HuH-7.5 (cell line): Measurements from ENCODE around the gene HOXD12.

Experiments used
- DNase-seq: peaks from one replicate; pipeline ENCODE4 v3.0.0; 2011; ENCODE audit warnings: low spot score

The HOXD12 gene

DNA sequence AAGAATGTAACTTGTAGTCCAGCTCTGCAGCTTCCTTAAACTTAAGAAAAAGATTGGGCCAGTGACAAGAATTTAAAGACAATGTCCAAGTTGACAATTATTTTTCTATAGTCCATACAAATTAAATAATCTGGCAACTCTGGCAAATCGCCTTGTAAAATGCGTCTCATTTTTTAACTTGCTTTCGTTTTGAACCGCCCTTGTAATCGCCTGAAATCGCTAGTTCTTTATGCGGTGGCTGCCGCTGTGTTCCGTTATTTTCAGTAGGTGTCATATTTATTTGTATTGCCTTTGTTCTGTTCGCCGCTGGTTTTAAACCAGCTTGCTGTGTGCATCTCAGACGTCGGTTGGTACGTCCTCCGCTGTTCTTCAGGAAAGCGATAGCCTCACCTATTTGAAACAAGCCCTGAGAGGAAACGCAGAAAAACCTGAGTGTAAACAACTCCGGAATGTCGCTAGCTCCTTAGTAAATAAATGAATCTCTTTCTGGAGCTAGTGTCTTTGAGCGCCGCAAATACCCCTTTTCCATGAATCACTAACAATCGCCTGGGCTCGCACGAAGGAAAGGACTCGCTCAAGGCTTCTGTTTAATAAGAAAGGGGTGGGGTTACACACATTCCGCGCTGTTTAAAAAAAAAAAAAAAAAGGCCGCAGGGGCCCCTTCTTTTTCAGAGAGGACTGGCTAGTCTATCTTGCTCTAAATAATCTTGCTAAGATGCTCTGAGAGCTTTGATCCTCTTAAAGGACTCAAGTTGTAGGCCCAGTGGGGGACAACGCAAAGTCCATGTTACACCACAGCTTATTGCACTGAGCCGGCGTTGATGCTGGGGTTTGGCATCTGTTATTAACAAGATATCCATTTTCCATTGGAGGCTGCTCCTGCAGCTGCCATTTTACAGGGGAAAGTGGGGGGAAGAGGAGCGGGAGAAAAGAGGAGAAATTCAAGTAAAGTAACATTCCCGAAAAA is 32.9 kb downstream of the HOXD12 start:
- no peak for DNase-seq

DNA sequence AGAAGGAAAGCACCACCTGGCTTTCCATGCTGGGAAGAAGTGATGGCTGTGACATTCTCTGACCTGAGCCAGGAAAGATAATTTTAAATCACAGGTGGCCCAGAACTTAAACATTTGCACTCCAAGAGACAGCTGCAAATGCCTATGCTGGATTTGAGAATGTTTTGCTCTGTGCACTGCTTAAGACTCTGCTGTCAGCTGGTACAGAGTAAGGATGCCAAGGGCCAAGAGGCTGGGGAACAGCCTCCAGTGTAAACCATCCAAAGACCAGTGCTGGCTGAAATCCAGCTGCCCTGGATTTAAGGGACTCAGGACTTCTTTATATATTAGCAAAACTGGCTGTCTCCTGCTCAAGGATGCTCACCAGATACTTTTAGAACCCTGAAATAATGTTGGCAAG is 33.8 kb downstream of the HOXD12 start:
- DNase-seq, result no peak

DNA sequence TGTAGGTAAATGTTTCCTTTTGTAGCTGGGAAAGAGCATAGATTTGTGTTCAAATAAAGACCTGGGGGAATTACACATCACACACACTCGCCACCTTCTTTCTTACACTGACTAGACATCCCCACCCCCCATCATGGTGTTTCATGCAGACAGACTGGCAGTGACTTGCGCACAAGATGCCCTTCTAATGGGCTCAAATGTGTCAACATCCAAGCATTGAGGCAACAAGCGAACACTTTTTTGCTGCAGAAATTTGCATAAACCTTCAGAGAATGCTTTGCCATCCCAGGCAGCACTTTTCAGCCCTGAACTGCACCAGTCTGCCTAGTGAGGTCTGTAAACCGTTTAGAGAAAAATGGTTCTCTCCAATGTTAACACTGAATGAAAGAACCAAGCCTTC is 34.4 kb downstream of the HOXD12 start:
- DNase-seq, result no peak

DNA sequence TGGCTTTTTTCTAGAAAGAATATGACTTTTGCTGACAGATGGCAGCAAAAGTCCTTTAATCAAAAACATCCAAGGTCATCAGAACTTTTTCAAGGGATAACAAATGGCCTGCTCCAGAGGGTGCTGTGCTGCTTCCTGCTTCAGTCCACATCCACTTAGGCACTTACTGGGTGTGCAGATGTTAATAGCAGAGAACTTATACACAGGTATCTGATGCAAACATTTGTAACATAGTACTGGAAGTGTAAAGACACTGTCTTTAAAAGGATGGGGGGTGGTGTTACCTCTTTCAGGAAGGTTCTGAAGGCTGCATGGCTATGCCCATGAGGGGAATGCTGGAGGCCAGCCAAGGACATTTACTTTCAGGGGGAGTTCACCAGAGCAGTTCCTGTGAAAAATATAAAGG is 35.4 kb downstream of the HOXD12 start:
- DNase-seq, result no peak

DNA sequence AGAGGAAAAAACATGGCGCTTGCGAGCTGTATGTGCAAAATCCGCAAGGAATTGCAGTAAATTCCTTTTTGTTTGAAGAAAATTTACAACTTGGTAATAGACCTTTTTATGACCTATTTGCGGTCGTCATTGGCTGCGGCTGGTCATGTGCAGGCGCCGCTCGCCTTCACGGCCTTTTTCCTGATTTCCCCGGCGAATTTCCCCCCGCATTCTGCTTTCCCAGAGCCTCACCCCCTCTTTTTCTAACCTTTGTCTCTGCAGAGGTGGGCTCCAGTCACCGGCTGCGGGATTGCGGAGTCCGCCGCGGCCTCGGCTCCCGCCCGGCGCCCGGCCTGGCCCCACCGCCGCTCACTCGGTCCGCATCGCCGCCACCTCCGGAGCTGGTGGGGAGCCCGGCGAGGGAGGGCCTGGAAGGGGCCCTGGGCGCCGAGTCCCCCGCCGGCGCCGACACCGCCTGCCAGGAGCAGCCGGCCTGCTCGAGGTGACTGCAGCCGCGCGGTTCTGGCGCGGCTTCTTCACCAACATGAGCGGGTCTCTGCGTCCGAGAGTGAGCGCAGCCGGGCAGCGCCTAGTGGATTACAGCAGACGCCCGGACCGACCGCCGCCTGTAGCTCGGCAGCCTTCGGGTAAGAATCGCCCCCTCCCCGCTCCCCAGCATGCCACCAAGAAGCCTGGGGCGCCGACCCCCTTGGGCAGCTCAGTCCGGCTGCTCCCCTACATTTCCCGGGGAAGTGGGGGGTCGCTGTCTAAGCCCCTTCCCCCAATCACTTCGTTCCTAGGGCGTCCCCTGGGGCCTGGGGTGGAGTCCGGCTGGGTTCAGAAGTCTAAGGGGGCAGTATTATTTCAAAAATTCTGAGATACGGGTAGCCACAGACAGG is 37.0 kb downstream of the HOXD12 start:
- peak; percentile 76 for DNase-seq

DNA sequence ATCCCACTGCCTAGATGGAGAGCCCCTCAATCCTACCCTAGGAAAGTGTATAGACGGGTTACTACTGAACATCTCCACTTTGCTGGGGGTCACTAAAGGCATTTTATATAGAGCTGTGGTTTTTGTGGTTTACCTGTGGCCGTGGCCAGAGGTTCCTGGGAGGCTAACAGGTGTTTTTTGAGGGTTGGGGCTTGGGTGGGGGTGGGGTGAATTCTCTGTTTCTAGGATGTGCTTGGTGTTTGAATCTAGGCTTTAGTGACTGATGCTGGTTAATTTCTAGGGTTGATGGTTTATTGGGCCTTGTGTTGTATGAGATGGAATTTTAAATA is 37.6 kb downstream of the HOXD12 start:
- no peak for DNase-seq

DNA sequence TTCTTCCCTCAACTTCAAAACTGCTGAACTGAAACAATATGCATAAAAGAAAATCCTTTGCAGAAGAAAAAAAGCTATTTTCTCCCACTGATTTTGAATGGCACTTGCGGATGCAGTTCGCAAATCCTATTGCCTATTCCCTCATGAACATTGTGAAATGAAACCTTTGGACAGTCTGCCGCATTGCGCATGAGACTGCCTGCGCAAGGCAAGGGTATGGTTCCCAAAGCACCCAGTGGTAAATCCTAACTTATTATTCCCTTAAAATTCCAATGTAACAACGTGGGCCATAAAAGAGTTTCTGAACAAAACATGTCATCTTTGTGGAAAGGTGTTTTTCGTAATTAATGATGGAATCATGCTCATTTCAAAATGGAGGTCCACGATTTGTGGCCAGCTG is 38.3 kb downstream of the HOXD12 start:
- DNase-seq, result no peak

DNA sequence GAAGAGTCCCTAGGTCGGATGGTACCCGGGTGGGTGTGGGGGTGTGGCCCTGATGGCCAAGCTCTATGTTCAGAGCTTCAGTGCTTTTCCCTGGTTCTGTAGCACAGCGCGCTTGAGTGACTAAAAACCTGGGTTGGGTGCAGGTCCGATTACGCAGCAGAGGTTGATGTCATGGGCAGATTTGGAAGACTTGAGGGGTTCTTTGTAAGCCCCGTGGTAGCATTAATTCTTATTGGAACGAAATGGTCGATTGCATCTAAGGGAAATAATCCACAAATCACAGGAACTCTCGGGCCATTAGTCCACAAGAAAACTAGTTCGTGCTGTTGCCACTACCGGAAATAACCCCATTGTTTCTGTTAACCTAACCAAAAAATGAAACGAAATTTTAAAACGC is 38.9 kb downstream of the HOXD12 start:
- DNase-seq, result no peak

DNA sequence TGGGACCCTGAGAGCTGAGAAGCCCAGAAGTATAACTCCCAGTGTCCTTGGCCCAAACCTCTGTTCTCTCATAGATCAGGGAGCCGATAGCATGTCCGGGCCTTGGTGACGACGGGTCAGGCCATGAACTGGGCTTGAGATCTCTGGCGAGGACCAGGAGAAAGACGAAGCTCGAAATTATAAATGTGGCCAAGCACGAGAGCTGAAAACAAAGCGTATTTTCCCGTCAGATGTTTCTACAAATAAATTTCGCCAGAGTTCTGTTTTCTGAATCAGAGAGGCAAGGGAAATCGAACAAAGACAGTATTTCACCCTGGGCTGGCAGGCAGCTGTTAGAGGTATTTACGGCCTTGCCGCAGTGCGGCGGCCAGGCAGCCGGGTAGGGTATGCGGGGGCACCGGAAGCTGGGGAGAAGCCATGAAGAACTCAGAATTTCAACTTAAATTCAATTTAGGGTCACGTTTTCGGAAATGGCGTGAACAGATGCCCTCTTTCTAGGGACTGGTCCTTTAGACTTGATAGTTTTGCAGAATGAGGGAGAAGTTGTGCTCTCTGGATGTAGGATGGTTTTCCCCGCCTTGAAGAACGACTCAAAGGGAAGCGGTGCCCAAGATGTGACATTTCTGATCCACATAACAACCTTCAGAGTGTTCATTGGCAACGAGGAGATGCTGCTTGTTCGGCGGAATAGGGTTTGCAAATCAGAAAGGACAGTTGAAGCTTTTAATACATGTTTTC is 39.5 kb downstream of the HOXD12 start:
- DNase-seq, result no peak

DNA sequence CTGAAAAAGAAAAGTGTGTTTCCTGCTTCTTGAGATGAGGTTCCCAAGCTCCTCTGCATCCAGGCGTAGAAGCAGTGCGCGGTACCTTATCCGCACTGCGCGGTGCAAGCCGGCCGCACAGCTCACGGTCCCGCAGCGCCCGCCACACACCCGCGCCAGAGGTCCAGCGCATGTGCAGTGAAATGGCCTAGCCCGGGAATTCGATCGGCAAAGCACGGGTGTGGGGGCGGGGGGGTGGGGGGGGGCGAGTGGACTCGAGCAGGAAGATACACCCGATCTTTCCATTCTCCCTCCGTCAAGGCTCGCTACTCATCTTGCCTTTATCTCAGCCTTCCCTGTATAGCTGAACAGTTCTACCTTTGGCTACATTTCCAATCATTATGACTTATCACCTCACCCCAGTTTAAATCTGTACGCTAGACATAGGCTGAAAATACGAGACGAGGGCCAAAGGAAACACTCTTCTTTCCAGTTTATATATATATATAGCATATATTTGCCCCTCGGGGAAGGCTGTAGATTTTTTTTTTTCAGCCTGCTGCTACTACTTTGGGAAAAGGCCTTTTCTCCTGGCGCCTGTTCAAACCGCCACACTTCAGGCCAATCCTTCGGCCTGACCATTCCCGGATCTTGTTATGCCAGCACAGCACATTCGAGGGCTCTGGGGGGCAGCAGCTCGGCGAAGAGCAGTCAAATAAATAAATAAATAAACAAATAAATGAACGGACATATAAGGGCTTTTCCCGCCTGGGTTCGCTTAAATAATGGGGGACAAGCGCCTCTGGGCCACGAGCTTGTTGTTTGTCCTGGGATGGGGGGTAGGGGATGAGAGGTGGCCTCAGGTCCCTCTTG is 40.3 kb downstream of the HOXD12 start:
- DNase-seq, result no peak

DNA sequence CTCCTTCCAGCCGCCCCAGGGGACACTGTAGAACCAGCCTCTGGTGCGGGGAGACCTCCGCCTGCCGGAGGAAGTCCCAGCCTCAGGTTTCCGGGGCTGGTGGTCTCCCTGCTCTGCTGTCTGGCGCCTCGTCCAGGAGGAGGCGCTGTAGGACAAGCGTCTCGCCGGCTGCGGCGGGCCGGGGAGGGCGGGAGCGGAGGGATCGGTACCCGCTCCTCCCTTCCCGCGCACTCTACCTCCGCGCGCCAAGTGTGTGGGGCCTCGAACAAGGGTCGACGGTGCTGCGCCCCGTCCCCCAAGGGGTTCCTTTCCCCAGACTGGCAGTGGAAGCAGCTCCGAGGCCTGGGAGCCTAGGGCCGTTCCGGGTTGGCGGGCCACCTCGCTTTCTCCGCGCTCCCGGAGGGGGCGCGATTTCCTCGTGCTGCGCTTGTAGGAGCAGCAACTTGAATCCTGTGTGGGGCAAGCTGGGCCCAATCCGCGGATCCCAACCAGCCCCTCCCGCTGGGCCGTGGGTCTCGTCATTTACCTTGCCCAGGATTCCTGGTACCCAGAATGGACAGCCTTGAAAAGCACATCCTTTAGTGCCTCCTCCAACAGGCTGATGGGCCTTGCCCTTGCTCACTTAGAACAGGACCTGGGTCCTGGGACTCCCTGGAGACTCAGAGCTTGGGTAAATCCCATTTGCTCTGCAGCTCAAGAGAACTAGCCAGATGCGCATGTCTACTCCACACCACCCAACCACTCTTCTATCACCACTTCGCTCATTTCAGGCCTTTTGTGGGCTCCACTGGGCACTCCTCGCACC is 41.1 kb downstream of the HOXD12 start:
- DNase-seq, result peak; percentile 98

DNA sequence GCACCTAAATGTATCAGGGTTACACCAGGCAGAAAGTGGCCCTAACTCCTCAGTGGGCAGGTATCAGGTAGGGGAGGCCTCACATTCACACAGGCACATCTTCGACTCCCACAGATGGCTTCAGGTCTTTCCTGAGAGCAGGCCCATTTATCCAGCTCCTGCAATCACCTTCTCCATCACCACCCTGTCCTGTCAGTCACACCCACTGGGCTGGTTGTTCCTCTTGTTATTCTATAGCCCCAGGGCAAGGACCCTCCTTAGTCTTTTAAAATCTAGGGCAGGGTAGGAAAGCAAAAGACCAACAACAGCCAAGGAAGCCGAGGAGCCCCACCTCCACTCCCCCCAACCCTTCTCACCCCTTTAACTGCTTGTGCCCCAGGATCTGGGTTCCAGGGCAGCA is 42.7 kb downstream of the HOXD12 start:
- DNase-seq, result no peak

DNA sequence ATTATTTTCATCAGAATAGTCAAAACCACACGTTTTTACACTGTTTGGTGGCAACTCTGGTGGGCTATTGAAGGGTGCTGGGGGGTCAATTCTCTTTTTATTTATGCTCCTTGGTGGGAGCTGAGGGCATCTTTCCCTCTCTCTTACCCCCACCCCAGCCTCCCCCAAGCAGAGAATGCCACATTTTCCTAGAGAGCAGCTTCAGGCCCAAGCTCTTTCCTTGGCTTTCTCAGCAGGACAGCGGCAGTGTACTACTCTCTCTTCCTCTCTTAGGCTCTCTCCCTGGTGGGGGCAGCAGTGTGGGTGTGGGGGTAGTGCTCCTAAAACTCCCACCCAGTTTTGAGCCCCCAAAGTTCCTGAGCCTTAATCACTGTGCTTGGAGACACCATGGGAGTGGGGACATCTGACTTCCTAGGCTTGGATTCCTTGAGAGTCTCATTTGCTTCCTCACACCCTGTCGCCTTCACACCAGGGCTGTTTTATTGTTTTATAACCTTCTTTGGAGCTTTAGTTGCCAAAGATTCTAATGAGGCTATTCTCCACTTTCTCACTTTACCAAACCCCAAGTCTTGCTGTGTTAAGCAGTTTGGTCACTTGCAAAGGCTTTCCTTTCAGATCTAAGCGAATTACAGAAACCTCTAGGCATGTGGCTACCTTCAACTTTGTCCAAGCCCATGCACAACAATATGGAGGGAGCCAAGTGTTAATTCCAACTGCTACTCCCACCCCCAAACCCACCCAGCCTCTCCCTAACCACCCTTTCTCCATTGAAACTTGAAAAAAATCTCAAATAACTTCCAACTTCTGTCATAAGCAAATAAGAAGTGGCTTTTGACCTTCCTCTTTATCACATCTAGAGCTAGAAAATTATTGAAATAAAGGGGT is 45.7 kb downstream of the HOXD12 start:
- DNase-seq, result no peak

DNA sequence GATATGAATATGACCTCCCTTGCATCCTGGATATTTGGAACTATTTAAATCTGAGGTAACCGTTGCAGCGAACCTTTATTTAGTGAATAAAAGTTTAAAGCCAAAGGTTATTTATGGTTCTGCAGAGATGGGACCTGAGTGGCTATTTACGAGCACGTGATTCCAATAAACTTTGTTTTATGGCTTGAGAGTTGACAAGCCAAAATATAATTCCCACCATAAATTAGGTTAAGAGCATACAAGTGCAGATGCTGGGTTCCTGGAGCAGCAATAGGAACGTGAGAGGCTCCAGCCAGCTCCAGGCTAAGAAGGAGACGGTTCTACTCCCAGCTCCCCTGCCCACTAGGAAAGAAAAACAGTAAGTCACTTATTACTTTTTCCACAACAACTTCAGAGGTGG is 46.5 kb downstream of the HOXD12 start:
- DNase-seq, result no peak

DNA sequence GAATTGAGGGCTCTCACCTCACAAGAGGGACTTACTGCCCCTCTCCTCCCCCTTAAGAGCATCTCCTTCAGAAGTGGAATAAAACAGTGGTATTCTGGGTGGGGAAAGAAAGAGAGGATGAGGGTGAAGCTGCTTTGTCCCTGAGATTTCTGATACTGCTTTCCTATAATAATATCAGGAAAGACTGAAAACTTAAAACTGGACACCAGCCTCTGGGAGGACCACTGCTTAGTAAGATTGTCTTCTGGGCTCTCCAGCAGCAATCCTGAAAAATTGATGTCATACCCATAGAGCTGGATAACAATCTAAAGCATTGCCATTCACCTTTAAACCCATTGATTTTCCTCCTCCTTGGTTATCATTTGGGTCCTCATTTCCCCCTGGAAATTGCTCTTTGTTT is 47.0 kb downstream of the HOXD12 start:
- DNase-seq, result no peak

DNA sequence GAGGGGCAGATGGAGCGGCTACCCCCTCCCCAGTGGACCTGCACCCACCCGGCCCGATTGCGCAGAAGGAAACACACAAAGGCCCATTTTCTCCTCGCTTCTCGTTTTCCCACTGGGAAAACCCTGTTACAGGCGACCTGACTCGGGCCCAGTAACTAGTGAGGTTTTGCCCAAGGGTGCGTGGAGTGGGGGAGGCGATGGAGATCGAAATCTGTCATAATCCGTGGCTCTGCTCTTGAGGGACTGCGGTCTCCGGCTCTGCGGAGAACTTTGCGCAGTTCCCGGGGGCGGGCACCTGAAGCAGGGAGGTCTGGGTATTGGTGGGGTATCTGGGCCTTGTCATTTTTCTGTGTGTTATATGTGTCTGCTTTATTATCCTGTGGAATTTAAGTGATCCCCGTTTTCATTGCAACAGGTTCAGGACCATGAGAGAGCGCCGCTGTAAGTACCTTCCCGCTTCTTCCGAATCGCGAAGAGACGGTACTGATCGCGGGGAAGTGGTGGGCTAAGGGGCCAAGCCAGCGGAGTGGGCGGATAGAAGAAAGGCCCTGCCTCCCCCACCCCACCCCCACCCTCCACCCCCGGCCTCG is 47.7 kb downstream of the HOXD12 start:
- DNase-seq, result no peak

DNA sequence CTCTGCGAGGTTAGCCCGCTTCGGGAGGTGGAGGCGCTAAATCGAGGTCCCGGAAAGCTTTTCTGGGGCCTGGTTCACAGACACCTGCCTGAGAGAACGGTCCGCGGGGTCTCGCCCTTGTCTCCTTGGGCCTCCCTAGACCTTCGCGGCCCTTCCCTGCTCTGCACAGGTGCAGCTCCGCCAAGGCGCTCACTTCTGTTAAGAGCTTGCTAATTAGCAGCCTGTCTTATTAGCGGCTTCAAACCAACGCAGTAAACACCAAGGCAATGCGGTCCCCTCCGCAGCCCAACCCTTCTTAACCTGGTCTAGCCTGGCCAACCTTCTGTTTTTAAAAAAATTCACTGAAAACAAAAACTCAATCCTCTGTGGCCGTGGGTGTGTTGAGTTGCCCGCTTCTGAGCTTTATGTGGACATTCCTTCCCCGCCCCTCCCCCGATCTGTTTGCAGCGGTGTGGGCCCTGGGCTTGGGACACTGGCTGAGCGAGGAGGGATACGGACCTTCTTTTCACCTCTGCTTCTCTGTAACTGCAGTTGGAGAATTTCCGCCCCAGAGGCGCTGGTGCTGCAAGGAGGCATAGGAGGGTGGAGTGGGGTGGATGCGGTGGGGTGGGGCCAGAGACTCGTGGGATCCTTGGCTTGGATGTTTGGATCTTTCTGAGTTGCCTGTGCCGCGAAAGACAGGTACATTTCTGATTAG is 48.4 kb downstream of the HOXD12 start:
- DNase-seq, result no peak

DNA sequence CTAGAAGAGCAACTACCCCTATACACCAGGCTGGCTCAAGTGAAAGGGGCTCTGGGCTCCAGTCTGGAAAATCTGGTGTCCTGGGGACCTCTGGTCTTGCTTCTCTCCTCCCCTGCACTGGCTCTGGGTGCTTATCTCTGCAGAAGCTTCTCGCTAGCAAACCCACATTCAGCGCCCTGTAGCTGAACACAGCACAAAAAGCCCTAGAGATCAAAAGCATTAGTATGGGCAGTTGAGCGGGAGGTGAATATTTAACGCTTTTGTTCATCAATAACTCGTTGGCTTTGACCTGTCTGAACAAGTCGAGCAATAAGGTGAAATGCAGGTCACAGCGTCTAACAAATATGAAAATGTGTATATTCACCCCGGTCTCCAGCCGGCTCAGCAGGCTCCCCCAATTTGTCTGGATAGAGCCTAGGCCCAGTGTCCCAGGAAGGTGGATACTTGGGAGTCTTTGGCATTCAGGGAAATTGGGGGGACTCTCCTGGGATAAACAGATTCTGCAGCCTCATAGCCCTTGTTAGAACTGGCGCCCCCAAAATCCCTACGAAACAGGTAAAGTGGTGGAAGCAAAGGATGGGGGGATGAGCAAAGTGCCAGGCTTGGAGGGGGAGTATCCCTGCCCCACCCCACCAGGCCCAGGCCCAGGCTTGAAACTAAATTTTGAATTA is 49.3 kb downstream of the HOXD12 start:
- DNase-seq, result no peak
